Skeletal muscle tissue (tissue), 4 donors: ENCODE results near the gene ANTXR1. TPM values are rescaled to one million over a fixed set of nuclear protein-coding genes. Genes with fewer than 3 reads are reported as not detected.
A peak's percentile ranks its signal among the peaks of the same experiment; 100 is the strongest.

Source experiments
- H3K27ac ChIP-seq: one replicate; pipeline ENCODE4 v1.7.0; 2013; ENCODE audit warnings: mild to moderate bottlenecking, low read depth, low read length, inconsistent platforms
- H3K27me3 ChIP-seq, 3 donors: one replicate each; pipeline ENCODE4 v1.7.0; 2013; ENCODE audit warnings: low read length in 3 of 3; ENCODE audit not compliant: control insufficient read depth in 3 of 3, insufficient read depth in 3 of 3
- H3K36me3 ChIP-seq, 3 donors: one replicate each; pipeline ENCODE4 v1.7.0; 2013; ENCODE audit warnings: low read length in 3 of 3; ENCODE audit not compliant: control insufficient read depth in 3 of 3, insufficient read depth in 3 of 3
- H3K4me1 ChIP-seq, 3 donors: one replicate each; pipeline ENCODE4 v1.7.0; 2013; ENCODE audit warnings: low read length in 3 of 3, mild to moderate bottlenecking in 3 of 3; ENCODE audit not compliant: control insufficient read depth in 3 of 3, insufficient read depth in 3 of 3
- H3K4me3 ChIP-seq, 3 donors: one replicate each; pipeline ENCODE4 v1.7.0; 2013; ENCODE audit warnings: low read length in 3 of 3
- H3K9ac ChIP-seq, 3 donors: one replicate each; pipeline ENCODE4 v1.7.0; 2013; ENCODE audit warnings: low read length in 3 of 3, mild to moderate bottlenecking in 3 of 3, moderate library complexity in 2 of 3, low read depth in 1 of 3
- H3K9me3 ChIP-seq, 3 donors: one replicate each; pipeline ENCODE4 v1.7.0; 2013; ENCODE audit warnings: low read length in 3 of 3; ENCODE audit not compliant: control insufficient read depth in 3 of 3
- total RNA-seq: library from RNA; depleted of rRNA; stranded (reverse); fragments of >200 nt; gene quantifications from one replicate; pipeline ENCODE4 v1.2.3, GENCODE V29; 2014
- donor health status: Osteomylitis.

Gene ANTXR1
- total RNA-seq, 1 donor from 2014 or later = 86.6 TPM

- Histone ChIP-seq H3K4me1 (peaks cover 0 to 16% (median 11%) of the 10 kb centered on the region in 3 donors), H3K27ac (no peak overlapping the region), H3K9ac (no peak overlapping the region), H3K4me3 (no peak overlapping the region), H3K27me3 (no peaks in the 10 kb centered on the region), H3K9me3 (peaks cover 0 to 2% (median 0%) of the 10 kb centered on the region in 3 donors), H3K36me3 (peaks cover 0 to 4% (median 0%) of the 10 kb centered on the region in 3 donors)
Measured at GRCh38 chr2:69242651-69243051, 229.7 kb downstream of the ANTXR1 start.

- peaks cover 0 to 2% (median 0%) of the 10 kb centered on the region in 3 donors for H3K9me3 ChIP-seq
- H3K9ac ChIP-seq = no peak overlapping the region
- peaks cover 0 to 4% (median 0%) of the 10 kb centered on the region in 3 donors for H3K36me3 ChIP-seq
- H3K4me3 ChIP-seq = no peak overlapping the region
- no peak overlapping the region for H3K27ac ChIP-seq
- peaks cover 0 to 16% (median 11%) of the 10 kb centered on the region in 3 donors for H3K4me1 ChIP-seq
- H3K27me3 ChIP-seq = no peaks in the 10 kb centered on the region
Measured at GRCh38 chr2:69243652-69244051, 230.7 kb downstream of the ANTXR1 start.

- Histone ChIP-seq H3K9me3 (peaks cover 0 to 2% (median 0%) of the 10 kb centered on the region in 3 donors), H3K4me3 (no peak overlapping the region), H3K4me1 (peaks cover 0 to 16% (median 11%) of the 10 kb centered on the region in 3 donors), H3K36me3 (peaks cover 0 to 4% (median 0%) of the 10 kb centered on the region in 3 donors), H3K9ac (no peak overlapping the region), H3K27me3 (no peaks in the 10 kb centered on the region), H3K27ac (no peak overlapping the region)
Measured at GRCh38 chr2:69244882-69245281, 231.9 kb downstream of the ANTXR1 start.

GRCh38 chr2:69247583-69247982, 234.6 kb downstream of the ANTXR1 start:
- peaks cover 0 to 4% (median 0%) of the 10 kb centered on the region in 3 donors for H3K36me3 ChIP-seq
- H3K9me3 ChIP-seq = peaks cover 0 to 2% (median 0%) of the 10 kb centered on the region in 3 donors
- no peaks in the 10 kb centered on the region for H3K27me3 ChIP-seq
- H3K9ac ChIP-seq = no peak overlapping the region
- peaks cover 0 to 6% (median 5%) of the 10 kb centered on the region in 3 donors for H3K4me1 ChIP-seq
- no peak overlapping the region for H3K27ac ChIP-seq
- no peak overlapping the region for H3K4me3 ChIP-seq

- Histone ChIP-seq H3K9me3 (peaks cover 0 to 2% (median 0%) of the 10 kb centered on the region in 3 donors), H3K4me3 (no peak overlapping the region), H3K27ac (no peak overlapping the region), H3K9ac (no peak overlapping the region), H3K36me3 (peaks cover 0 to 4% (median 0%) of the 10 kb centered on the region in 3 donors), H3K27me3 (no peaks in the 10 kb centered on the region), H3K4me1 (peaks cover 0 to 2% (median under 1%) of the 10 kb centered on the region in 3 donors)
Measured at GRCh38 chr2:69248232-69248631, 235.3 kb downstream of the ANTXR1 start.

- peaks cover 0 to 9% (median 3%) of the 10 kb centered on the region in 3 donors for H3K4me1 ChIP-seq
- peaks cover 0 to under 1% (median 0%) of the 10 kb centered on the region in 3 donors for H3K36me3 ChIP-seq
- H3K27ac ChIP-seq = no peak overlapping the region
- no peak overlapping the region for H3K9ac ChIP-seq
- H3K9me3 ChIP-seq = no peaks in the 10 kb centered on the region
- H3K4me3 ChIP-seq = no peak overlapping the region
- no peaks in the 10 kb centered on the region for H3K27me3 ChIP-seq
Measured at GRCh38 chr2:69250981-69251380, 238.0 kb downstream of the ANTXR1 start.

GRCh38 chr2:69251943-69252342, 239.0 kb downstream of the ANTXR1 start:
- Histone ChIP-seq H3K27ac (no peak overlapping the region), H3K27me3 (no peaks in the 10 kb centered on the region), H3K4me1 (peaks cover 0 to 9% (median 3%) of the 10 kb centered on the region in 3 donors), H3K9me3 (no peaks in the 10 kb centered on the region), H3K9ac (no peak overlapping the region), H3K4me3 (no peak overlapping the region), H3K36me3 (no peaks in the 10 kb centered on the region)

- H3K27me3 ChIP-seq = no peaks in the 10 kb centered on the region
- H3K27ac ChIP-seq = no peak overlapping the region
- no peak overlapping the region for H3K9ac ChIP-seq
Measured at GRCh38 chr2:69253112-69253511, 240.1 kb downstream of the ANTXR1 start.

GRCh38 chr2:69253611-69254301, 240.8 kb downstream of the ANTXR1 start:
- Histone ChIP-seq H3K4me1 (peaks cover 0 to 9% (median 3%) of the 10 kb centered on the region in 3 donors), H3K9ac (no peak overlapping the region), H3K36me3 (no peaks in the 10 kb centered on the region), H3K4me3 (no peak overlapping the region), H3K27ac (peak overlapping the region; percentile 50), H3K27me3 (no peaks in the 10 kb centered on the region), H3K9me3 (no peaks in the 10 kb centered on the region)

More at GRCh38 chr2:69253112-69253511, 240.1 kb downstream of the ANTXR1 start:
- peaks cover 0 to 9% (median 3%) of the 10 kb centered on the region in 3 donors for H3K4me1 ChIP-seq
- no peaks in the 10 kb centered on the region for H3K36me3 ChIP-seq
- H3K9me3 ChIP-seq = no peaks in the 10 kb centered on the region
- H3K4me3 ChIP-seq = no peak overlapping the region

- peaks cover 0 to 2% (median 0%) of the 10 kb centered on the region in 3 donors for H3K9me3 ChIP-seq
- H3K36me3 ChIP-seq = no peaks in the 10 kb centered on the region
- no peaks in the 10 kb centered on the region for H3K27me3 ChIP-seq
- H3K27ac ChIP-seq = no peak overlapping the region
- peaks cover 0 to 9% (median 3%) of the 10 kb centered on the region in 3 donors for H3K4me1 ChIP-seq
- H3K9ac ChIP-seq = no peak overlapping the region
- no peak overlapping the region for H3K4me3 ChIP-seq
Measured at GRCh38 chr2:69255760-69256159, 242.8 kb downstream of the ANTXR1 start.
